Upper lobe of left lung (tissue), 4 donors: ENCODE data around the gene BACH1.

Source experiments
- EP300 ChIP-seq, 4 donors: sonication (generic); formaldehyde crosslinking; IDR thresholded peaks; one replicate each; pipeline ENCODE4 v1.5.1; 2017; ENCODE audit warnings: antibody characterized with exemption in 4 of 4, control low read depth in 2 of 4
- POLR2AphosphoS5 ChIP-seq, 2 donors: sonication (generic); formaldehyde crosslinking; IDR thresholded peaks; one replicate each; pipeline ENCODE4 v1.5.1; 2017; ENCODE audit warnings: antibody characterized with exemption in 2 of 2
- TF ChIP-seq, protein P1 (sequence below), 6 experiments: fragments of 450-650 bp in 4 of 6; fragments of 200-600 bp in 2 of 6; sonication (generic) in 2 of 6; IDR thresholded peaks; one replicate each; pipeline ENCODE4 v1.5.1; 2016 to 2019; ENCODE audit warnings: antibody characterized with exemption in 6 of 6

DNA sequence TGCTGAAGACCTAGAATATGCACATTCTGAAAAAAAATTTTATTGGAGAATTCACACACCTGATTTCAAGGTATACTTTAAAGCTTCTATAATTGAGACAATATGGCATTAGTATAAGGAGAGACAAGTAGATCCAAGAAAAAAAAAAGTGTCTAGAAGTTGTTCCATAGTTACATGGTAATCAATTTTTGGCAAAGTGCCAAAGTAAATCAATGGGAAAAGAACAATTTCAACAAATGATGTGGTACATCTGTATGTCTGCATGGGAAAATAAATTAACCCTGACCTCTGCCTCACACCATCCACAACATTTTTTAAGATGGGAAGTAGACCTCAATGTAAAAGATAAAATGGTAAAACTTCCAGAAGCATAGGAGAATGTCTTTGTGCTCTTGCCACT is 21.3 kb upstream of the BACH1 start:
- TF ChIP-seq EP300 (IDR thresholded peaks at IDR 0.05) (no peak), POLR2AphosphoS5 (IDR thresholded peaks at IDR 0.05) (no peak)
- TF ChIP-seq, protein P1, sequence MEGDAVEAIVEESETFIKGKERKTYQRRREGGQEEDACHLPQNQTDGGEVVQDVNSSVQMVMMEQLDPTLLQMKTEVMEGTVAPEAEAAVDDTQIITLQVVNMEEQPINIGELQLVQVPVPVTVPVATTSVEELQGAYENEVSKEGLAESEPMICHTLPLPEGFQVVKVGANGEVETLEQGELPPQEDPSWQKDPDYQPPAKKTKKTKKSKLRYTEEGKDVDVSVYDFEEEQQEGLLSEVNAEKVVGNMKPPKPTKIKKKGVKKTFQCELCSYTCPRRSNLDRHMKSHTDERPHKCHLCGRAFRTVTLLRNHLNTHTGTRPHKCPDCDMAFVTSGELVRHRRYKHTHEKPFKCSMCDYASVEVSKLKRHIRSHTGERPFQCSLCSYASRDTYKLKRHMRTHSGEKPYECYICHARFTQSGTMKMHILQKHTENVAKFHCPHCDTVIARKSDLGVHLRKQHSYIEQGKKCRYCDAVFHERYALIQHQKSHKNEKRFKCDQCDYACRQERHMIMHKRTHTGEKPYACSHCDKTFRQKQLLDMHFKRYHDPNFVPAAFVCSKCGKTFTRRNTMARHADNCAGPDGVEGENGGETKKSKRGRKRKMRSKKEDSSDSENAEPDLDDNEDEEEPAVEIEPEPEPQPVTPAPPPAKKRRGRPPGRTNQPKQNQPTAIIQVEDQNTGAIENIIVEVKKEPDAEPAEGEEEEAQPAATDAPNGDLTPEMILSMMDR (IDR thresholded peaks at IDR 0.05) = no peak
